IMR-90 (cell line): ENCODE measurements around the gene CEP63. TPM values are rescaled to one million over a fixed set of nuclear protein-coding genes. Genes with fewer than 3 reads are reported as not detected.

Source experiments
- ATAC-seq: fragments of 200-7000 bp; cut with Tn5 transposase; 2 replicates; pipeline ENCODE4 v1.9.1; 2020; ENCODE audit warnings: low read depth, mild to moderate bottlenecking, moderate library complexity
- BruUV-seq: library from RNA; stranded (reverse); fragments of 400-500 nt; replicated peaks from 2 replicates; lab custom pipeline; 2021; lab: Mats Ljungman, UMichigan
- CTCF ChIA-PET: fragments of 300-600 bp; formaldehyde crosslinking; extraction: SDS; loops from one replicate; lab custom pipeline; 2021; ENCODE audit warnings: antibody characterized with exemption; lab: Yijun Ruan, JAX
- POLR2A ChIA-PET: fragments of 300-600 bp; sonication (Branson Sonifier 250); formaldehyde crosslinking; loops from one replicate; lab custom pipeline; 2022; ENCODE audit warnings: antibody characterized with exemption; ENCODE audit not compliant: unreplicated experiment; lab: Charles Lee
- DNase-seq: peaks from one replicate; pipeline ENCODE4 v3.0.0; 2013
- H2AFZ ChIP-seq: replicated peaks from 2 replicates; pipeline ENCODE3; 2013; ENCODE audit warnings: low read length, mild to moderate bottlenecking; ENCODE audit not compliant: poor library complexity
- H2AK5ac ChIP-seq: 2 replicates; pipeline ENCODE4 v1.6.1; 2013; ENCODE audit warnings: low read depth, low read length, inconsistent platforms
- H2AK9ac ChIP-seq: replicated peaks from 2 replicates; pipeline ENCODE3; 2013; ENCODE audit warnings: mild to moderate bottlenecking, low read depth, low read length, moderate library complexity; ENCODE audit not compliant: poor library complexity
- H2BK120ac ChIP-seq: 2 replicates; pipeline ENCODE4 v1.6.1; 2013; ENCODE audit warnings: low read depth, low read length, inconsistent platforms
- H2BK15ac ChIP-seq: 3 replicates; pipeline ENCODE4 v1.6.1; 2013; ENCODE audit warnings: low read depth, low read length, inconsistent platforms
- H2BK20ac ChIP-seq: 2 replicates; pipeline ENCODE4 v1.6.1; 2013; ENCODE audit warnings: low read depth, mild to moderate bottlenecking, inconsistent platforms, low read length, moderate library complexity
- H2BK5ac ChIP-seq: 2 replicates; pipeline ENCODE4 v1.6.1; 2013; ENCODE audit warnings: mild to moderate bottlenecking, low read depth, low read length, inconsistent platforms; ENCODE audit not compliant: poor library complexity, severe bottlenecking
- H3K14ac ChIP-seq: replicated peaks from 2 replicates; pipeline ENCODE4 v1.6.1; 2013; ENCODE audit warnings: low read depth, low read length, inconsistent platforms
- H3K18ac ChIP-seq: 2 replicates; pipeline ENCODE4 v1.6.1; 2013; ENCODE audit warnings: low read depth, low read length, control low read depth
- H3K23ac ChIP-seq: 2 replicates; pipeline ENCODE4 v1.6.1; 2013; ENCODE audit warnings: low read depth, low read length, inconsistent platforms
- H3K27ac ChIP-seq: 2 replicates; pipeline ENCODE4 v1.5.1; 2013; ENCODE audit warnings: mild to moderate bottlenecking, control low read depth, low read length; ENCODE audit not compliant: insufficient read depth
- H3K27me3 ChIP-seq: 2 replicates; pipeline ENCODE4 v1.6.1; 2013; ENCODE audit warnings: low read length; ENCODE audit not compliant: control insufficient read depth, insufficient read depth
- H3K36me3 ChIP-seq: 2 replicates; pipeline ENCODE4 v1.6.1; 2013; ENCODE audit warnings: low read length, mixed read lengths; ENCODE audit not compliant: control insufficient read depth, insufficient read depth
- H3K4ac ChIP-seq: 2 replicates; pipeline ENCODE4 v1.6.1; 2013; ENCODE audit warnings: low read depth, low read length, inconsistent platforms
- H3K4me1 ChIP-seq: 2 replicates; pipeline ENCODE4 v1.6.1; 2013; ENCODE audit warnings: low read length, mixed read lengths; ENCODE audit not compliant: control insufficient read depth, insufficient read depth
- H3K4me2 ChIP-seq: 2 replicates; pipeline ENCODE4 v1.6.1; 2013; ENCODE audit warnings: low read depth, mild to moderate bottlenecking, control low read depth, low read length, moderate library complexity
- H3K4me3 ChIP-seq: 2 replicates; pipeline ENCODE4 v1.5.1; 2013; ENCODE audit warnings: low read depth, mild to moderate bottlenecking, control low read depth, low read length, moderate library complexity; ENCODE audit not compliant: insufficient read depth
- H3K56ac ChIP-seq: 2 replicates; pipeline ENCODE4 v1.6.1; 2013; ENCODE audit warnings: low read length, inconsistent platforms; ENCODE audit not compliant: insufficient read depth; ENCODE audit errors: extremely low read depth
- H3K79me1 ChIP-seq, 2 experiments: 2 replicates each; pipeline ENCODE4 v1.6.1; 2013; ENCODE audit warnings: low read length in 2 of 2, inconsistent platforms in 1 of 2, low read depth in 1 of 2
- H3K9ac ChIP-seq: 2 replicates; pipeline ENCODE4 v1.6.1; 2013; ENCODE audit warnings: low read depth, low read length, control low read depth
- H3K9me1 ChIP-seq: 2 replicates; pipeline ENCODE4 v1.6.1; 2013; ENCODE audit warnings: low read length, inconsistent platforms; ENCODE audit not compliant: insufficient read depth
- H3K9me3 ChIP-seq: 2 replicates; pipeline ENCODE4 v1.6.1; 2013; ENCODE audit warnings: low read length; ENCODE audit not compliant: control insufficient read depth, insufficient read depth
- H4K20me1 ChIP-seq: 2 replicates; pipeline ENCODE4 v1.6.1; 2013; ENCODE audit warnings: low read length, inconsistent platforms; ENCODE audit not compliant: insufficient read depth
- H4K5ac ChIP-seq: 2 replicates; pipeline ENCODE4 v1.6.1; 2013; ENCODE audit warnings: mild to moderate bottlenecking, low read depth, low read length, control low read depth
- H4K8ac ChIP-seq, 2 experiments: 2 replicates each; pipeline ENCODE4 v1.6.1; 2013; ENCODE audit warnings: low read depth in 2 of 2, low read length in 2 of 2, control low read depth in 1 of 2, inconsistent platforms in 1 of 2
- H4K91ac ChIP-seq: 2 replicates; pipeline ENCODE4 v1.6.1; 2013; ENCODE audit warnings: low read depth, low read length, inconsistent platforms; ENCODE audit not compliant: insufficient read depth
- MAFK ChIP-seq: IDR thresholded peaks from 2 replicates; pipeline ENCODE4 v1.6.1; 2012; ENCODE audit warnings: low read depth, low read length, improper control_type of control experiment
- WGBS, 2 experiments: methylation state at CpG; one replicate each; pipeline versions ENCODE4 v1.1.5 to v1.1.7; 2013; ENCODE audit warnings: missing lambda C conversion rate in 2 of 2; ENCODE audit not compliant: insufficient read length in 1 of 2; ENCODE audit errors: extremely low coverage in 2 of 2; 5-methylcytosine and 5-hydroxymethylcytosine counted together
- dilution Hi-C: fragments of 300-500 bp; cut with HindIII; formaldehyde crosslinking; loops from one replicate; pipeline ENCODE4 v1.14.3; 2018; ENCODE audit warnings: low sequenced_read_pairs; ENCODE audit not compliant: unreplicated experiment
- in situ Hi-C: fragments of 300-500 bp; cut with MboI; formaldehyde crosslinking; loops from 3 replicates; pipeline ENCODE4 v1.14.3; 2019; ENCODE audit warnings: low sequenced_read_pairs, inconsistent platforms, mixed read lengths
- intact Hi-C: fragments of 100-400 bp; cut with micrococcal nuclease; formaldehyde crosslinking; loops from 2 replicates; pipeline ENCODE4 v1.10.0; 2022
- polyA plus RNA-seq, 3 experiments: library from polyadenylated mRNA; depleted of rRNA; stranded (reverse); fragments of >200 nt; gene quantifications; 2 replicates each; pipeline ENCODE4 v1.2.3, GENCODE V29; 2012; ENCODE audit warnings: low replicate concordance in 1 of 3
- total RNA-seq: library from RNA; depleted of rRNA; stranded (reverse); fragments of >200 nt; gene quantifications from 2 replicates; pipeline ENCODE4 v1.2.3, GENCODE V29; 2012

Gene CEP63
- total and polyA plus RNA-seq, 2 of the 4 experiments (the other 2 are of a cell fraction) = 6.5 to 9.1 TPM

DNA sequence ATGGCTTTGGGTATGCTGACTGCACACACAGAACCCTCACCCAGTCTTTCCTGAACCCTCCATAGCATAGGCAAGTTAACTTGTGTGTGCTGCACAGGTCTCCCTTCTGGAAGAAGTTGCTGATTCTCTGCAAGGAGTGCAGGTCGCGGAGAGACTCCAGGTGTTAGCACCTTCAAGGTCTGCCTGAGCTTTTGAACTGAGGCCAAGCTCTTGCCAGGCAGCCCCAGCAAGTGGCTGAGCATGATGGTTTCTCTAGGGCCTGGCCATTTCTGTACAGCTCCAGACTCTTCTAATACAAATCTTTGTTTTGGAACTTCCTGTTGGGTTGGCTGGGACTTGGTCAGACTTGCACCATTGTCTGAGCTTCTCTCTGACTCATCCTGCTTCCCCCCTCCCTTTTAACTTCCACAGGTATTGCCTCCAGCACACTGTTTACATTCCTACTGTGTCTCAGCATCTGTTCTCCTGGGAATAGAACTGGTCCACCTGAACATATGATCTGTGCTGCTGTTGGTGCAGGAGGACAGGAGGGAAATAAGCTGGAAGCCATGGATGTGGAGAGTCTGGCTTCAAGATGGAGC is 111.6 kb downstream of the CEP63 start:
- no peak overlapping the region for H4K91ac ChIP-seq
- H3K4me2 ChIP-seq = no peak overlapping the region
- no peaks in the 10 kb centered on the region for H4K20me1 ChIP-seq
- H2BK120ac ChIP-seq = no peak overlapping the region
- no peak overlapping the region for H3K9ac ChIP-seq
- no peak overlapping the region for H3K18ac ChIP-seq
- H4K8ac ChIP-seq = no peak overlapping the region
- H2AFZ ChIP-seq = no peak overlapping the region
- H3K79me1 ChIP-seq = no peaks in the 10 kb centered on the region
- no peak overlapping the region for H2AK5ac ChIP-seq
- H3K27me3 ChIP-seq = peaks cover 14% of the 10 kb centered on the region
- no peak overlapping the region for H2BK5ac ChIP-seq
- H3K9me1 ChIP-seq = peaks cover 3% of the 10 kb centered on the region; the same call in 1 of the 2 replicates
- TF ChIP-seq MAFK = no peak
- no peaks in the 10 kb centered on the region for H3K36me3 ChIP-seq
- H3K14ac ChIP-seq = no peak overlapping the region
- ATAC-seq = no peak
- H3K9me3 ChIP-seq = no peaks in the 10 kb centered on the region
- H4K5ac ChIP-seq = no peak overlapping the region
- H3K27ac ChIP-seq = no peak overlapping the region
- BruUV-seq = no TSS peak
- no peak overlapping the region for H3K23ac ChIP-seq
- no peak overlapping the region for H3K4me3 ChIP-seq
- ChIA-PET POLR2A (no interaction called here), CTCF (interaction anchor here (0.6 kb wide), 1 partner anchor 43 kb away, joined by 3 read pairs; no protein-coding TSS in a partner anchor)
- no peak overlapping the region for H3K56ac ChIP-seq
- no peak overlapping the region for H2BK20ac ChIP-seq
- no peak overlapping the region for H2AK9ac ChIP-seq
- in situ Hi-C loops = no loop called here
- no peak overlapping the region for H3K4ac ChIP-seq
- dilution Hi-C loops = no loop called here
- 50% methylated on average over 2 of the region's 2 CpGs; no CpG with 5 or more reads in 1 of the 2 experiments for WGBS, 2 experiments
- peaks cover 3% of the 10 kb centered on the region; the same call in 1 of the 2 replicates for H3K4me1 ChIP-seq
- no peak overlapping the region for H2BK15ac ChIP-seq
- DNase-seq = no peak
- intact Hi-C loops = no loop called here
